Adrenal gland (tissue), 12 donors: ENCODE measurements around the gene PER3. TPM values are rescaled to one million over a fixed set of nuclear protein-coding genes. Genes with fewer than 3 reads are reported as not detected.

Experiments used
- DNase-seq, 7 donors: peaks; one replicate each; pipeline ENCODE4 v3.0.0-alpha.2; 2019 to 2020
- H3K27ac ChIP-seq, 5 donors: fragments of 200-600 bp; sonication (generic) in 4 of 5; 1 replicate in 3 of 5; 2 replicates in 2 of 5; pipeline versions ENCODE4 v1.5.1 to v1.8.0; 2016 to 2020; ENCODE audit warnings: mild to moderate bottlenecking in 1 of 5
- H3K27me3 ChIP-seq: fragments of 200-600 bp; 2 replicates; pipeline ENCODE4 v1.8.0; 2021
- H3K36me3 ChIP-seq, 2 donors: fragments of 200-600 bp; replicated peaks in 1 of 2; 1 replicate in 1 of 2; 2 replicates in 1 of 2; pipeline versions ENCODE4 v1.5.1 to v1.8.0; 2018 to 2022
- H3K4me1 ChIP-seq, 2 donors: fragments of 200-600 bp; replicated peaks in 1 of 2; 1 replicate in 1 of 2; 2 replicates in 1 of 2; pipeline versions ENCODE4 v1.5.1 to v1.8.0; 2018 to 2021
- H3K4me3 ChIP-seq, 4 donors: fragments of 200-600 bp; sonication (generic) in 3 of 4; one replicate each; pipeline ENCODE4 v1.5.1; 2016 to 2018
- H3K9me3 ChIP-seq, 3 donors: fragments of 200-600 bp; sonication (generic) in 1 of 3; replicated peaks in 1 of 3; 1 replicate in 2 of 3; 2 replicates in 1 of 3; pipeline versions ENCODE4 v1.5.1 to v1.8.0; 2016 to 2021
- POLR2A ChIP-seq, 2 donors: fragments of 450-650 bp; IDR thresholded peaks; one replicate each; pipeline ENCODE4 v1.6.1; 2017; ENCODE audit warnings: antibody characterized with exemption in 2 of 2, mild to moderate bottlenecking in 2 of 2, moderate library complexity in 1 of 2
- WGBS, 4 donors: extraction: QIAGEN DNeasy Blood & Tissue Kit in 2 of 4; methylation state at CpG; one replicate each; pipeline versions ENCODE4 v1.1.5 to v1.1.7; 2013 to 2017; 5-methylcytosine and 5-hydroxymethylcytosine counted together
- intact Hi-C, 2 donors: fragments of 100-400 bp; cut with DNase I; formaldehyde crosslinking; loops; one replicate each; pipeline versions ENCODE4 v1.14.1 to v1.15.0; 2022 to 2023
- polyA plus RNA-seq, 3 donors: library from polyadenylated mRNA; stranded (reverse); fragments of 200-250 nt in 2 of 3; fragments of 350-450 nt in 1 of 3; fragmentation: Illumina TruSeq in 1 of 3; extraction: RNeasy Lipid Tissue Mini Kit (QIAGEN cat#74804) in 1 of 3; gene quantifications; one replicate each; pipeline ENCODE4 v1.2.3, GENCODE V29; 2013 to 2014
- total RNA-seq, 9 donors: library from RNA; depleted of rRNA in 4 of 9; stranded (reverse); fragments of >200 nt in 4 of 9; fragments of 120-200 nt in 1 of 9; fragmentation: NEBNext Ultra II Directional in 1 of 9; extraction: Animal tissue kit (Norgen Biotek cat#: 25700) in 1 of 9; gene quantifications; one replicate each; pipeline versions ENCODE4 v1.1.0 to v1.2.4, GENCODE V29; 2013 to 2023
- TF ChIP-seq, protein P1 (sequence below), 6 experiments: fragments of 450-650 bp in 4 of 6; fragments of 200-600 bp in 2 of 6; sonication (generic) in 1 of 6; IDR thresholded peaks; 1 replicate in 5 of 6; 2 replicates in 1 of 6; pipeline versions ENCODE4 v1.5.1 to v1.8.0; 2016 to 2021; ENCODE audit warnings: antibody characterized with exemption in 6 of 6, mild to moderate bottlenecking in 2 of 6, moderate library complexity in 1 of 6
- donor health status: healthy with polysubstance abuse.
- donor health status: Bipolar disorder and iron deficiency.
- donor health status: DM: yes; HTN: yes; CAD: no.
- donor health status: DM: no; HTN: no; CAD: no.
- donor health status: DM: no; HTN: no; CAD: no.
- donor health status: DM: yes; HTN: yes; CAD: no.

PER3 gene
- total and polyA plus RNA-seq, 12 donors = 8.8 to 29.0 (median 16.9) TPM

DNA sequence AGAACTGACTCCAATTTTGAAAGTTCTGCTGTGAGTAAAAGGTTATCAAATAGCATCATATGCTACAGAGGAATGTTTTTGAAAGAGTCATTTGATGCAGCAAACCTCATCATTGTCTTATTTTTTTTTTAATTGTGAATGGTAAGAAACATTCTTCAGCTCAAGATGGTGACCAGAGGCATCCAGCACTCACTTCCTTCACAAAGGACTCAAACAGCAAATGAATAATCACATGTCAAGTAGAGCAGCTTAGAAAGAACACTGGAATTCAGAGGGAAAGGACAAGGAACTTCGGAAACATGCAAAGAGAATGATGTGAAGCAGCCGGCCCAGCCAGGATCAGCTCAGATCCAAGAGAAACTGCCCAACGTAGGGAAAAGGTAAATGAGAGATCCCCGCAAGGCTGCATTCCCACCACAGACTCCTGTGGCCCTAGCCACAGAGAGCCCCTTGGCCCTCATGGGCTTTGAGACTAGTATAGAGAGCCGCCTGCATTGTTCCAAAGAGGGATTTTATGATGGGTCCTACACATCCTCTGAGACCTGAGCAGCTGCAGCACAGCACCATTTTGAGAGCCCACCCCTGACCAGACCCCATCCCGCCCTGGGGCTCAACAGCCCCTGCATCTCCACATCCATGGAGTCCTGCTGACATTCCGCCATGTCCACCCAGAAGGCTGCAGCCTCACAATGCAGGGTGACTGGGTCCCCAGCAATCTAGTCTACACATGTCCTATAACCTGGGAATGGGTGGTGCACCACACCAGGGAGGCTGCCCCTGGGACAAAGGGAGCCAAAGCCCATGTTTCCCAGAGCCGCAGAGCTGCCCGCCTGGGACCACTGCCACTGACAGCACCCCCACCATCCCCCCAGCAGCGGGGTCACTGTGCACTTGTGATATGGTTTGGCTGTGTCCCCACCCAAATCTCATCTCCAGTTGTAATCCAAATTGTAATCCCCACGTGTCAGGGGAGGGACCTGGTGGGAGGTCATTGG lies 90.0 kb downstream of the PER3 start:
- Histone ChIP-seq H3K27me3 (no peaks in the 10 kb centered on the region), H3K9me3 (no peaks in the 10 kb centered on the region), H3K36me3 (no peaks in the 10 kb centered on the region), H3K4me3 (no peak overlapping the region), H3K27ac (no peak overlapping the region), H3K4me1 (no peaks in the 10 kb centered on the region)
- DNase-seq = peak in 1 of 7 donors; percentile 23
- intact Hi-C loops = no loop called here
- no peak for TF ChIP-seq POLR2A (IDR thresholded peaks at IDR 0.05)
- TF ChIP-seq, protein P1, sequence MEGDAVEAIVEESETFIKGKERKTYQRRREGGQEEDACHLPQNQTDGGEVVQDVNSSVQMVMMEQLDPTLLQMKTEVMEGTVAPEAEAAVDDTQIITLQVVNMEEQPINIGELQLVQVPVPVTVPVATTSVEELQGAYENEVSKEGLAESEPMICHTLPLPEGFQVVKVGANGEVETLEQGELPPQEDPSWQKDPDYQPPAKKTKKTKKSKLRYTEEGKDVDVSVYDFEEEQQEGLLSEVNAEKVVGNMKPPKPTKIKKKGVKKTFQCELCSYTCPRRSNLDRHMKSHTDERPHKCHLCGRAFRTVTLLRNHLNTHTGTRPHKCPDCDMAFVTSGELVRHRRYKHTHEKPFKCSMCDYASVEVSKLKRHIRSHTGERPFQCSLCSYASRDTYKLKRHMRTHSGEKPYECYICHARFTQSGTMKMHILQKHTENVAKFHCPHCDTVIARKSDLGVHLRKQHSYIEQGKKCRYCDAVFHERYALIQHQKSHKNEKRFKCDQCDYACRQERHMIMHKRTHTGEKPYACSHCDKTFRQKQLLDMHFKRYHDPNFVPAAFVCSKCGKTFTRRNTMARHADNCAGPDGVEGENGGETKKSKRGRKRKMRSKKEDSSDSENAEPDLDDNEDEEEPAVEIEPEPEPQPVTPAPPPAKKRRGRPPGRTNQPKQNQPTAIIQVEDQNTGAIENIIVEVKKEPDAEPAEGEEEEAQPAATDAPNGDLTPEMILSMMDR (IDR thresholded peaks at IDR 0.05) = no peak
- 62 to 82% (median 79%) methylated on average over 5 to 11 of the region's 11 CpGs for WGBS, 4 donors

DNA sequence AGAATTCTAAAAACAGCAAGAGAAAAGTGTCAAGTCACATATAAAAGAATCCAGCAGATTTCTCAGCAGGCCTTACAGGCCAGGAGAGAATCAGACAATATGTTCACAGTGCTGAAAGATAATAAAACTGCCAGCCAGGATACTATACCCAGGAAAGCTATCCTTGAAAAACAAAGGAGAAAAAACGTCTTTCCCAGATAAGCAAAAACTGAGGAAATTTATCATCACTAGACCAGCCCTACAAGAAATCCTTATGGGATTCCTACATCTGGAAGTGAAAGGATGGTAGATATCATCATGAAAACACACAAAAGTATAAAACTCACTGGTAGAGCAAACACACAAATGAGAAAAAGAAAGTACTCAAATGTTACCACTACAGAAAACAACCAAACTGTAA lies 93.9 kb downstream of the PER3 start:
- H3K4me3 ChIP-seq = no peak overlapping the region
- H3K4me1 ChIP-seq = no peaks in the 10 kb centered on the region
- H3K27ac ChIP-seq = no peak overlapping the region
- DNase-seq = no peak
- no peaks in the 10 kb centered on the region for H3K27me3 ChIP-seq
- WGBS, 4 donors = 29 to 42% (median 41%) methylated on average over 1 of the region's 1 CpG
- no peaks in the 10 kb centered on the region for H3K9me3 ChIP-seq
- no peaks in the 10 kb centered on the region for H3K36me3 ChIP-seq
- TF ChIP-seq POLR2A (IDR thresholded peaks at IDR 0.05) = no peak
- TF ChIP-seq, protein P1 (IDR thresholded peaks at IDR 0.05) = no peak
- intact Hi-C loops = no loop called here

DNA sequence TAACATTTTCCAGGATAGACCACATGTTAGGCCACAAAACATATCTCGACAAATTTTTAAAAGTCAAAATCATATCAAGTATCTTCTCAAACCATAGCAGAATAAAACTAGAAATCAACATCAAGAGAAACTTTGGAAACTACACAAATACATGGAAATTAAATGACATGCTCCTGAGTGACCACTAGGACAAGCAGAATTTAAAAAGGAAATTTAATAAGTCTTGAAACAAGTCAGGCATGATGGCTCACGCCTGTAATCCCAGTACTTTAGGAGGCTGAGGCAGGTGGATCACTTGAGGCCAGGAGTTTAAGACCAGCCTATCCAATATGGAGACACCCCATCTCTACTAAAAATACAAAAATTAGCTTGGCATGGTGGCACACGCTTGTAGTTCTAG lies 95.1 kb downstream of the PER3 start:
- H3K4me1 ChIP-seq = no peaks in the 10 kb centered on the region
- no peaks in the 10 kb centered on the region for H3K9me3 ChIP-seq
- H3K27me3 ChIP-seq = no peaks in the 10 kb centered on the region
- no peak for DNase-seq
- no peak overlapping the region for H3K4me3 ChIP-seq
- WGBS, 4 donors = 74 to 85% (median 82%) methylated on average over 3 of the region's 3 CpGs
- no peaks in the 10 kb centered on the region for H3K36me3 ChIP-seq
- H3K27ac ChIP-seq = no peak overlapping the region
- intact Hi-C loops = no loop called here
- TF ChIP-seq, protein P1 (IDR thresholded peaks at IDR 0.05) = no peak
- TF ChIP-seq POLR2A (IDR thresholded peaks at IDR 0.05) = no peak

DNA sequence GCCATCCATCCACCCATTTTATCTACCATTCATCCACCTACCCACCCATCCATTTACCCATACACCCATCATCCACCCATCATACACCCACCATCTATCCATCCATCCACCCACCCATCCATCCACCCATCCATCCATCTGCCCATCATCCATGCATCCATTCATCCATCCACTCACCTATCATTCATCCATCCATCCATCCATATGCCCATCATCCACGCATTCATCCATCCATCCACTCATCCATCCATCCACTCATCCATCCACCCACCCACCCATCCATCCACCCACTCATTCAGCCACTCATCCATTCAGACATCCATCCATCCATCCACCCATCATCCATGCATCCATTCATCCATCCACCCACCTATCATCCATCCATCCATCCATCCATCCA lies 100.7 kb downstream of the PER3 start:
- Histone ChIP-seq H3K9me3 (no peaks in the 10 kb centered on the region), H3K36me3 (no peaks in the 10 kb centered on the region), H3K27me3 (peaks cover 5% of the 10 kb centered on the region), H3K4me3 (no peak overlapping the region), H3K4me1 (no peaks in the 10 kb centered on the region), H3K27ac (no peak overlapping the region)
- peak in 1 of 7 donors; percentile 9 for DNase-seq
- no peak for TF ChIP-seq POLR2A (IDR thresholded peaks at IDR 0.05)
- TF ChIP-seq, protein P1 (IDR thresholded peaks at IDR 0.05) = no peak
- 45 to 98% (median 92%) methylated on average over 1 of the region's 1 CpG for WGBS, 4 donors
- intact Hi-C loops = no loop called here
